Measurements from ENCODE around the gene CD24. TPM values are rescaled to one million over a fixed set of nuclear protein-coding genes. Genes with fewer than 3 reads are reported as not detected.
"Not testable (repeated sequence)": the region's sequence is repeated elsewhere in the genome, so short reads cannot be mapped to it uniquely, and the experiment has no call there.

The CD24 gene
- total RNA-seq, 3 donors from 2014 or later (not counting 1 experiment from before 2014, with no cell fraction given): 0.77 to 1.4 (median 1.2) TPM

DNA sequence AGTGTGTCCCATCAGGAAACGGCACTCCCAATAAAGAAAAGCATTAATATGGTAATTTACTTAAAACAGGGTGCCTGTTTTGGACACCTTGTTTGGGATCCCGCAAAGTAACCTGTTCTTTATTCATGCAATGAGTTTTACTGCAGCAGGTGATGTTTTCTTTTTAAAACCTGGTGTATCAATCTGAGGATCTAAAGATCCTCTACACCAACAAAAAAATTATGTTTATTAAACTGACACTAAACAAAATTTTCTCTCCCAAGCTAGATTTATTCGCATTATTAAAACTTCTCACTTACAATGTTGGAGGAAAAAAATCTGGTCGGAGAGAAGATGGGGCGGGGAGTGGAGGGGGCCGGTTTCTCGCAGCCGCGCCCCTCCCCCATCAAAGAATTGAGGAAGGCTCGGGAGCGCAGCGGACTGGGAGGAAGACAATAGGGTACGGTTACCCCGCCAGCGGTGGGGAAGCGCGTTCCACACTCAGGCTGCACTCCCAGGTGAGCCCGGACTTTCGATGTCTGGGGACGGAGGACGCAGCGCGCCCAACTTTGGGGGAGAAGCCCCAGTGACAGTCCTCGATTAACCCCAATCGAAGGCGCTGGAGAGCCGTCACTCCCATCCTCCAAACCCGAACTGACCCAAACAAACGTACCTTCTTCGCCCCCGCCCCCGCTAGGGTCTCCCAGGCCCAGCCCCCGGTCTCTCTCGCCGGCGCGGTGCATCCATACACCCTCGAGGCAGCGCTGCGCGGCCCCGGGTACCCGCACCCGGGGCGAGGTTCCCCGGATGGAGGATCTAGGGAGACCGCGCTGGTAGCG is 1.3 kb downstream of the CD24 start:
- no peaks in the 10 kb centered on the region for H3K36me3 ChIP-seq (ENCODE audit: control insufficient read depth, insufficient read depth, low read length)
- Mint-ChIP-seq H3K27me3 (ENCODE audit: low read depth in 2 of 2) (peaks cover 30 to 54% of the 10 kb centered on the region in 2 donors), H3K4me1 (no peaks in the 10 kb centered on the region), H3K36me3 (no peaks in the 10 kb centered on the region), H3K9me3 (no peaks in the 10 kb centered on the region), H3K27ac (no peak overlapping the region), H3K4me3 (peak overlapping the region; percentile 53)
- H3K27ac ChIP-seq (ENCODE audit: low read length): peak overlapping the region; percentile 38
- no peak for DNase-seq
- TF ChIP-seq, protein P1, sequence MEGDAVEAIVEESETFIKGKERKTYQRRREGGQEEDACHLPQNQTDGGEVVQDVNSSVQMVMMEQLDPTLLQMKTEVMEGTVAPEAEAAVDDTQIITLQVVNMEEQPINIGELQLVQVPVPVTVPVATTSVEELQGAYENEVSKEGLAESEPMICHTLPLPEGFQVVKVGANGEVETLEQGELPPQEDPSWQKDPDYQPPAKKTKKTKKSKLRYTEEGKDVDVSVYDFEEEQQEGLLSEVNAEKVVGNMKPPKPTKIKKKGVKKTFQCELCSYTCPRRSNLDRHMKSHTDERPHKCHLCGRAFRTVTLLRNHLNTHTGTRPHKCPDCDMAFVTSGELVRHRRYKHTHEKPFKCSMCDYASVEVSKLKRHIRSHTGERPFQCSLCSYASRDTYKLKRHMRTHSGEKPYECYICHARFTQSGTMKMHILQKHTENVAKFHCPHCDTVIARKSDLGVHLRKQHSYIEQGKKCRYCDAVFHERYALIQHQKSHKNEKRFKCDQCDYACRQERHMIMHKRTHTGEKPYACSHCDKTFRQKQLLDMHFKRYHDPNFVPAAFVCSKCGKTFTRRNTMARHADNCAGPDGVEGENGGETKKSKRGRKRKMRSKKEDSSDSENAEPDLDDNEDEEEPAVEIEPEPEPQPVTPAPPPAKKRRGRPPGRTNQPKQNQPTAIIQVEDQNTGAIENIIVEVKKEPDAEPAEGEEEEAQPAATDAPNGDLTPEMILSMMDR (IDR thresholded peaks at IDR 0.05): no peak
- WGBS (ENCODE audit: insufficient coverage): 2% methylated on average over 47 of the region's 49 CpGs
- intact Hi-C loops (cut with micrococcal nuclease): no loop called here
- no peaks in the 10 kb centered on the region for H3K9me3 ChIP-seq (ENCODE audit: control insufficient read depth, insufficient read depth, low read length)
- H3K4me3 ChIP-seq (ENCODE audit: low read length): peak overlapping the region; percentile 62
- no peak for ATAC-seq
- peaks cover 17% of the 10 kb centered on the region for H3K27me3 ChIP-seq (ENCODE audit: control insufficient read depth, insufficient read depth, low read length)
- H3K4me1 ChIP-seq (ENCODE audit: control insufficient read depth, insufficient read depth, low read length): peaks cover 16% of the 10 kb centered on the region

DNA sequence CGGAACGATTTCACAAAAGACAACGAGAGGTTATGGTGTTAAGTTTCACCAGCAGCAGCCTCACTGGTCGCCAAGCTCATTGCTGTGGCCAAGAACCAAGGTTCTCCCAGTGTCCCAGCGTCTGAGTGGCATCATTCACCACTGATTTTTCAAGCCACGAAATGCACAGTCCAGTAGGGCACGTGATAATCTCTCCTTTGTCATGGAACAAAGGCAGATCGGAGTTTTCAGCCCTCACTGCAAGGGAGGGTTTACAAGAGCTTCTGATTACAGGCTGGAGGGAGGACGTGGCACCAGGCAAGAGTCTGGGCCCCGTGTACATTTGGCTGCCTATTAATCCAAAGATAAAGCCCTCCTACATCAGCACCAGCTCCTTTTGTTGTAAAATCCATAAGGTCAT is 2.0 kb downstream of the CD24 start:
- no peaks in the 10 kb centered on the region for H3K9me3 ChIP-seq (ENCODE audit: control insufficient read depth, insufficient read depth, low read length)
- TF ChIP-seq, protein P1 (IDR thresholded peaks at IDR 0.05): no peak
- H3K36me3 ChIP-seq (ENCODE audit: control insufficient read depth, insufficient read depth, low read length): no peaks in the 10 kb centered on the region
- H3K4me3 ChIP-seq (ENCODE audit: low read length): peak overlapping the region; percentile 62
- DNase-seq (no peak), ATAC-seq (no peak)
- H3K4me3 Mint-ChIP-seq: no peak overlapping the region
- no peaks in the 10 kb centered on the region for H3K36me3 Mint-ChIP-seq
- H3K27ac ChIP-seq (ENCODE audit: low read length): no peak overlapping the region
- no peaks in the 10 kb centered on the region for H3K9me3 Mint-ChIP-seq
- intact Hi-C loops (cut with micrococcal nuclease): no loop called here
- 27% methylated on average over 10 of the region's 10 CpGs for WGBS (ENCODE audit: insufficient coverage)
- H3K27me3 Mint-ChIP-seq (ENCODE audit: low read depth in 2 of 2): peaks cover 27 to 47% of the 10 kb centered on the region in 2 donors
- H3K4me1 ChIP-seq (ENCODE audit: control insufficient read depth, insufficient read depth, low read length): peaks cover 16% of the 10 kb centered on the region
- no peak overlapping the region for H3K27ac Mint-ChIP-seq
- H3K27me3 ChIP-seq (ENCODE audit: control insufficient read depth, insufficient read depth, low read length): peaks cover 17% of the 10 kb centered on the region
- no peaks in the 10 kb centered on the region for H3K4me1 Mint-ChIP-seq

DNA sequence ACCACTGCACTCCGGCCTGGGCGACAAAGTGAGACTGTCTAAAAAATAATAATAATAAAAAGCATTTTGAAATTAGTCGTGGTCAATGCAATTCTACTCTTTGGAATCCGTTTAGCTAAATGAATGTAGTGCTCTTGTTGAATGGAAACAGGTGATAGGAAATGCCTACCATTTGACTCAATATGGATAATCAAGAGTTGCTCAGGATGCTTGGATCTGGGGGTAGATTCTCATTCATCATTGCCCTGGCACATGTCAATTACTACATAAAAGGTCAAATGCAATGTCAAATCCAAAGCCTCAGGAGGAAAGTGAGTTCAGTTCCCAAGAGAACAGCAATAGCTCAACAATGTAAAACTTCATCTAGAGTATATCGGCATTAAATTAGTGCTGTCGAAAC is 3.8 kb downstream of the CD24 start:
- H3K4me3 Mint-ChIP-seq; ATAC-seq; H3K9me3 ChIP-seq (ENCODE audit: control insufficient read depth, insufficient read depth, low read length); H3K36me3 ChIP-seq (ENCODE audit: control insufficient read depth, insufficient read depth, low read length); H3K36me3 Mint-ChIP-seq; intact Hi-C loops (cut with micrococcal nuclease); H3K9me3 Mint-ChIP-seq; H3K4me1 Mint-ChIP-seq; H3K27ac ChIP-seq (ENCODE audit: low read length); H3K27ac Mint-ChIP-seq; DNase-seq; H3K4me3 ChIP-seq (ENCODE audit: low read length): not testable (repeated sequence)
- Histone ChIP-seq H3K4me1 (ENCODE audit: control insufficient read depth, insufficient read depth, low read length) (peaks cover 16% of the 10 kb centered on the region), H3K27me3 (ENCODE audit: control insufficient read depth, insufficient read depth, low read length) (peaks cover 13% of the 10 kb centered on the region)
- peaks cover 27 to 35% of the 10 kb centered on the region in 2 donors for H3K27me3 Mint-ChIP-seq (ENCODE audit: low read depth in 2 of 2)
- 92% methylated on average over 2 of the region's 6 CpGs for WGBS (ENCODE audit: insufficient coverage)

DNA sequence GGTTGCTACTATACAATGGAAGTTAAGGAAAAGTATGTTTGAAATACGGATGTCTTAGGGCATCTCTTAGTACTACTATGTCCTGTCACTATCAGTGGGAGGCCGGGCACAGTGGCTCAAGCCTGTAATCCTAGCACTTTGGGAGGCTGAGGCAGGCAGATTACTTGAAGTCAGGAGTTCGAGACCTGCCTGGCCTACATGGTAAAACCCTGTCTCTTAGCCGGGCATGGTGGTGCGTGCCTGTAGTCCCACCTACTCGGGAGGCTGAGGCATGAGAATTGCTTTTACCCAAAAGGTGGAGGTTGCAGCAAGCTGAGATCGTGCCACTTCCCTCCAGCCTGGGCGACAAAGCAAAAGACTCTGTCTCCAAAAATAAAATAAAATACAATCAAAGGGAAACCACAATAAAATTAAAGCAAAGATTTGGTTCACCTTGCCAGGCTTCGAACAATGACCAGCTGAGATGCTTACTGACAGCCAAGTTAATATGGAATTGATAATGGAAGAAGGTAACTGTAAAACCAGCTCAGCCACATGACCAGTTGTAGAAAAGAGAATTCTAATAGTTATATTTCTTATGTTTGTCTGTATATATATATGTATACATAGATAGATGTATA is 6.5 kb downstream of the CD24 start:
- intact Hi-C loops (cut with micrococcal nuclease): no loop called here
- Mint-ChIP-seq H3K4me3 (no peak overlapping the region), H3K4me1 (no peaks in the 10 kb centered on the region), H3K27ac (no peak overlapping the region), H3K36me3 (no peaks in the 10 kb centered on the region), H3K9me3 (no peaks in the 10 kb centered on the region), H3K27me3 (ENCODE audit: low read depth in 2 of 2) (peaks cover 22 to 34% of the 10 kb centered on the region in 2 donors)
- TF ChIP-seq, protein P1 (IDR thresholded peaks at IDR 0.05): no peak
- DNase-seq (no peak), ATAC-seq (no peak)
- Histone ChIP-seq H3K27ac (ENCODE audit: low read length) (no peak overlapping the region), H3K9me3 (ENCODE audit: control insufficient read depth, insufficient read depth, low read length) (no peaks in the 10 kb centered on the region), H3K4me1 (ENCODE audit: control insufficient read depth, insufficient read depth, low read length) (no peaks in the 10 kb centered on the region), H3K27me3 (ENCODE audit: control insufficient read depth, insufficient read depth, low read length) (peaks cover 7% of the 10 kb centered on the region), H3K4me3 (ENCODE audit: low read length) (no peak overlapping the region), H3K36me3 (ENCODE audit: control insufficient read depth, insufficient read depth, low read length) (no peaks in the 10 kb centered on the region)
- WGBS (ENCODE audit: insufficient coverage): 87% methylated on average over 9 of the region's 9 CpGs

Measured in natural killer cell (primary cell).